ACHN (cell line): ENCODE results near the gene C11orf58.

ENCODE experiments used
- DNase-seq: peaks from one replicate; pipeline ENCODE4 v3.0.0-alpha.2; 2015
- in situ Hi-C: cut with HindIII; loops from 2 replicates; pipeline ENCODE4 v1.10.0; 2017; ENCODE audit warnings: low sequenced_read_pairs, low pct_ligation_motif_present, low pct_unique_long_range_greater_than_20kb

C11orf58 gene

GRCh38 chr11:16763746-16764145 is 25.3 kb downstream of the C11orf58 start:
- in situ Hi-C loops: no loop called here
- DNase-seq: no peak

- in situ Hi-C loops: no loop called here
- no peak for DNase-seq
These were observed 26.4 kb downstream of the C11orf58 start for GRCh38 chr11:16764888-16765287.

- DNase-seq: no peak
- in situ Hi-C loops: no loop called here
These were observed 28.7 kb downstream of the C11orf58 start for GRCh38 chr11:16767137-16767536.

GRCh38 chr11:16767957-16768356 is 29.5 kb downstream of the C11orf58 start:
- DNase-seq: no peak

GRCh38 chr11:16769386-16769785 is 30.9 kb downstream of the C11orf58 start:
- no peak for DNase-seq
- in situ Hi-C loops: no loop called here

More at GRCh38 chr11:16767957-16768356, 29.5 kb downstream of the C11orf58 start:
- in situ Hi-C loops: no loop called here

- in situ Hi-C loops: no loop called here
- no peak for DNase-seq
These were observed 31.6 kb downstream of the C11orf58 start for GRCh38 chr11:16770016-16770415.

- DNase-seq: no peak
- in situ Hi-C loops: no loop called here
These were observed 33.1 kb downstream of the C11orf58 start for GRCh38 chr11:16771350-16772140.

- in situ Hi-C loops: no loop called here
- DNase-seq: no peak
These were observed 33.7 kb downstream of the C11orf58 start for GRCh38 chr11:16772141-16772512.

- in situ Hi-C loops: no loop called here
- DNase-seq: no peak
These were observed 35.8 kb downstream of the C11orf58 start for GRCh38 chr11:16773981-16774935.

- in situ Hi-C loops: no loop called here
- DNase-seq: no peak
These were observed 36.6 kb downstream of the C11orf58 start for GRCh38 chr11:16774936-16775613.

- DNase-seq: no peak
- in situ Hi-C loops: no loop called here
These were observed 37.3 kb downstream of the C11orf58 start for GRCh38 chr11:16775614-16776283.

GRCh38 chr11:16776711-16777612 is 38.5 kb downstream of the C11orf58 start:
- DNase-seq: no peak
- in situ Hi-C loops: no loop called here

GRCh38 chr11:16777613-16777975 is 39.1 kb downstream of the C11orf58 start:
- in situ Hi-C loops: no loop called here
- no peak for DNase-seq

GRCh38 chr11:16778286-16778685 is 39.8 kb downstream of the C11orf58 start:
- in situ Hi-C loops: no loop called here
- no peak for DNase-seq

GRCh38 chr11:16778876-16779275 is 40.4 kb downstream of the C11orf58 start:
- DNase-seq: no peak
- in situ Hi-C loops: no loop called here

GRCh38 chr11:16779436-16779835 is 41.0 kb downstream of the C11orf58 start:
- no peak for DNase-seq
- in situ Hi-C loops: no loop called here

- no peak for DNase-seq
- in situ Hi-C loops: no loop called here
These were observed 41.7 kb downstream of the C11orf58 start for GRCh38 chr11:16780146-16780545.
